ENCODE data around the gene ZNF771. TPM values are rescaled to one million over a fixed set of nuclear protein-coding genes. Genes with fewer than 3 reads are reported as not detected.

Gene ZNF771
- total RNA-seq, 4 donors from 2014 or later: 5.4 to 15.7 (median 8.5) TPM

DNA sequence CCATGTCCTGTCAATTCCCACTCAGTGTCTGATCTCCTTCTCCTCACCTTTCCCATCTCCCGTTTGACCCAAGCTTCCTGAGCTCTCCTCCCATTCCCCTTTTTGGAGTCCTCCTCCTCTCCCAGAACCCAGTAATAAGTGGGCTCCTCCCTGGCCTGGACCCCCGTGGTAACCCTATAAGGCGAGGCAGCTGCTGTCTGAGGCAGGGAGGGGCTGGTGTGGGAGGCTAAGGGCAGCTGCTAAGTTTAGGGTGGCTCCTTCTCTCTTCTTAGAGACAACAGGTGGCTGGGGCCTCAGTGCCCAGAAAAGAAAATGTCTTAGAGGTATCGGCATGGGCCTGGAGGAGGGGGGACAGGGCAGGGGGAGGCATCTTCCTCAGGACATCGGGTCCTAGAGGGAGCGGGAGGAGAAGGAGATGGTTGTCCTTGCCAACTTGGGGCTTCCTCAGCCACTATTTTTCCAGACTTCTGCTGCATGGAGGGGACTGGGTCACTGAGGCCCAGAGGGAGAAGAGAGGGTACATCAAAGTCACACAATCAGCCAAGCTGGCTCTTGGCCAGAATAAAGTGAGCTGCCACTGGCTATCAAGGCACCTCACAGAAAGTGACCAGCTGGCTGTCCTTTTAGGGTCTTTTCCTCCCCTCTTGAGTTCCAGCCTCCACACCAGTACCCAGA, 35.2 kb upstream of the ZNF771 start:
- peak in 1 of 3 donors; percentile 35 for DNase-seq
- H3K4me3 ChIP-seq: no peak overlapping the region
- no peaks in the 10 kb centered on the region for H3K27me3 ChIP-seq
- H3K9me3 ChIP-seq: no peaks in the 10 kb centered on the region
- H3K4me1 ChIP-seq: peaks cover 0 to 24% (median 10%) of the 10 kb centered on the region in 4 donors
- no peaks in the 10 kb centered on the region for H3K36me3 ChIP-seq
- no peak for TF ChIP-seq POLR2A (IDR thresholded peaks at IDR 0.05)
- TF ChIP-seq, protein P1, sequence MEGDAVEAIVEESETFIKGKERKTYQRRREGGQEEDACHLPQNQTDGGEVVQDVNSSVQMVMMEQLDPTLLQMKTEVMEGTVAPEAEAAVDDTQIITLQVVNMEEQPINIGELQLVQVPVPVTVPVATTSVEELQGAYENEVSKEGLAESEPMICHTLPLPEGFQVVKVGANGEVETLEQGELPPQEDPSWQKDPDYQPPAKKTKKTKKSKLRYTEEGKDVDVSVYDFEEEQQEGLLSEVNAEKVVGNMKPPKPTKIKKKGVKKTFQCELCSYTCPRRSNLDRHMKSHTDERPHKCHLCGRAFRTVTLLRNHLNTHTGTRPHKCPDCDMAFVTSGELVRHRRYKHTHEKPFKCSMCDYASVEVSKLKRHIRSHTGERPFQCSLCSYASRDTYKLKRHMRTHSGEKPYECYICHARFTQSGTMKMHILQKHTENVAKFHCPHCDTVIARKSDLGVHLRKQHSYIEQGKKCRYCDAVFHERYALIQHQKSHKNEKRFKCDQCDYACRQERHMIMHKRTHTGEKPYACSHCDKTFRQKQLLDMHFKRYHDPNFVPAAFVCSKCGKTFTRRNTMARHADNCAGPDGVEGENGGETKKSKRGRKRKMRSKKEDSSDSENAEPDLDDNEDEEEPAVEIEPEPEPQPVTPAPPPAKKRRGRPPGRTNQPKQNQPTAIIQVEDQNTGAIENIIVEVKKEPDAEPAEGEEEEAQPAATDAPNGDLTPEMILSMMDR (IDR thresholded peaks at IDR 0.05): no peak
- H3K27ac ChIP-seq: no peak overlapping the region

GRCh38 chr16:30372725-30373124, 34.7 kb upstream of the ZNF771 start:
- H3K27me3 ChIP-seq: no peaks in the 10 kb centered on the region
- H3K27ac ChIP-seq: no peak overlapping the region
- no peaks in the 10 kb centered on the region for H3K9me3 ChIP-seq
- no peaks in the 10 kb centered on the region for H3K36me3 ChIP-seq
- peaks cover 0 to 21% (median 12%) of the 10 kb centered on the region in 4 donors for H3K4me1 ChIP-seq
- H3K4me3 ChIP-seq: no peak overlapping the region
- DNase-seq: peak in 1 of 3 donors; percentile 34
- TF ChIP-seq, protein P1 (IDR thresholded peaks at IDR 0.05): no peak
- no peak for TF ChIP-seq POLR2A (IDR thresholded peaks at IDR 0.05)

DNA sequence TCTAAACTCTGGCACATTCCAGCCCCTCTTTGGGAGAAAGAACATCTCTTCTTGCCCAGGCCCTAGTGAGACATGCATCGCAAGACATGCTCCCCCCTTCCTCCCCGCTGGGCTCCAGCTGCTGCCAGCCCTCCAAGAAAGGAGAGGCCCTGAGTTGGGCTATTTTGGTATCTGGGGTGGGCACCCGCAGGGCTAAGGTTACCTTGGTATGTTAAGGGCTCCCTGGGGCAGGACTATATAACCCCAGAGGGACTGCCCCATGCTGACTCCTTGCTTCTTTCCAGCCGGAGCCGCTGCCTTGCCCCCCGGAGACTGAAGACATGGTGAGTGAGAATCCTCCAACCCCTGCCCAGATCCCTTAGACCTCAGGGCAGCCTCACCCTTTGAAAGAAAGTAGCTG, 32.9 kb upstream of the ZNF771 start, which contains the start of gene MYL11:
Gene MYL11, plus strand, starts transcription at position 265 of the 400 bp plus-strand sequence. Its CDS starts 56 bp downstream, at position 321.
- Histone ChIP-seq H3K27ac (no peak within 1 kb of the TSS), H3K9me3 (no peaks in the 10 kb centered on the region), H3K36me3 (no peaks in the 10 kb centered on the region), H3K27me3 (no peaks in the 10 kb centered on the region), H3K4me1 (peaks cover 0 to 17% (median 9%) of the 10 kb centered on the region in 4 donors), H3K4me3 (no peak within 1 kb of the TSS)
- no peak for TF ChIP-seq POLR2A (IDR thresholded peaks at IDR 0.05)
- TF ChIP-seq, protein P1 (IDR thresholded peaks at IDR 0.05): no peak
- DNase-seq: no peak

DNA sequence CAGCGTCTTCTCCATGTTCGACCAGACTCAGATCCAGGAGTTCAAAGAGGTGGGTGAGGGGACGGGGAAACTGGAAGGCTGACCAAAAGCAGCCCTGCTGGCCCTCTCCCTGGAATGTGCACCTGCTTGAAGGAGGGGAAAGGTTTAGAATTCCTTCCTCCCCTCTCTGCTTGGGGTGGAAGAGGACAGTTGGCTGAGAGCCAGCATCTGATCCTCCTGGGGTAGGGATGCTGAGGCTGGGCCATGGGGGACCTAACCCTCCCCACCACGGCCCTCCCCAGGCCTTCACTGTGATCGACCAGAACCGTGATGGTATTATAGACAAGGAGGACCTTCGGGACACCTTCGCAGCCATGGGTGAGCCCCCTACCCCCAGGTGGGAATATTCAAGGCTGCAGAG, 31.5 kb upstream of the ZNF771 start:
- Histone ChIP-seq H3K4me1 (peaks cover 0 to 20% (median 7%) of the 10 kb centered on the region in 4 donors), H3K4me3 (no peak overlapping the region), H3K27ac (no peak overlapping the region), H3K36me3 (no peaks in the 10 kb centered on the region), H3K9me3 (no peaks in the 10 kb centered on the region), H3K27me3 (no peaks in the 10 kb centered on the region)
- TF ChIP-seq POLR2A (IDR thresholded peaks at IDR 0.05): no peak
- TF ChIP-seq, protein P1 (IDR thresholded peaks at IDR 0.05): no peak
- peak in 1 of 3 donors; percentile 34 for DNase-seq

DNA sequence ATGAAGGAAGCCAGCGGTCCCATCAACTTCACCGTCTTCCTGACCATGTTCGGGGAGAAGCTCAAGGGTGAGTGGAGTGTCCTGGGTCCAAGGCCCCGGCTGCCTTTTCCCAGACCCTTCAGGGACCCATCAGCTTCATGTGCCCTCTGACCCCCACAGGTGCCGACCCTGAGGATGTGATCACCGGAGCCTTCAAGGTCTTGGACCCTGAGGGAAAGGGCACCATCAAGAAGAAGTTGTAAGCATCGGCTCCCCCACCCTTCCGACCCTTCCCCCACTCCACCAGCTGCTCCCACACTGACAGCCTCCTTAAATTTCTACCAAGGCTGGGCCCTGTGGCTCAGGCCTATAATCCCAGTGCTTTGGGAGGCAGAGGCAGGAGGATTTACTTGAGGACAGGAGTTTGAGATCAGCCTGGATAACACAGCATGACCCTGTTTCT, 30.9 kb upstream of the ZNF771 start:
- DNase-seq: no peak
- H3K4me1 ChIP-seq: peaks cover 0 to 23% (median 11%) of the 10 kb centered on the region in 4 donors
- peak overlapping the region in 3 of 4 donors; percentile 4 to 100 (median 98) for H3K27ac ChIP-seq
- no peaks in the 10 kb centered on the region for H3K27me3 ChIP-seq
- H3K9me3 ChIP-seq: no peaks in the 10 kb centered on the region
- no peaks in the 10 kb centered on the region for H3K36me3 ChIP-seq
- TF ChIP-seq, protein P1 (IDR thresholded peaks at IDR 0.05): no peak
- no peak for TF ChIP-seq POLR2A (IDR thresholded peaks at IDR 0.05)
- H3K4me3 ChIP-seq: no peak overlapping the region

Measured in Peyer's patch (tissue), 4 donors.